Common myeloid progenitor, CD34-positive (primary cell): ENCODE results near the gene CSAD.

ENCODE experiments used
- CTCF ChIA-PET: fragments of 350-600 bp; sonication (Branson Sonifier 250); formaldehyde crosslinking; loops from one replicate; lab custom pipeline; 2021; ENCODE audit warnings: antibody characterized with exemption; lab: Charles Lee
- POLR2A ChIA-PET: fragments of 350-600 bp; sonication (Branson Sonifier 250); formaldehyde crosslinking; loops from one replicate; lab custom pipeline; 2021; ENCODE audit warnings: antibody characterized with exemption; lab: Charles Lee
- DNase-seq, 3 donors: peaks; one replicate each; pipeline versions ENCODE4 v3.0.0 to v3.0.0-alpha.2; 2013
- H3K27ac ChIP-seq, 2 experiments: 1 replicate in 1 of 2; 2 replicates in 1 of 2; pipeline ENCODE4 v1.7.0; 2013; ENCODE audit warnings: inconsistent platforms in 2 of 2, low read length in 2 of 2, mild to moderate bottlenecking in 2 of 2, low read depth in 1 of 2, moderate library complexity in 1 of 2; ENCODE audit not compliant: severe bottlenecking in 2 of 2, insufficient read depth in 1 of 2, poor library complexity in 1 of 2
- H3K27me3 ChIP-seq, 5 experiments: replicated peaks in 2 of 5; 1 replicate in 3 of 5; 2 replicates in 2 of 5; pipeline versions ENCODE4 v1.6.1 to v1.7.0; 2013; ENCODE audit warnings: low read length in 4 of 5, mild to moderate bottlenecking in 2 of 5, moderate library complexity in 2 of 5, inconsistent platforms in 1 of 5; ENCODE audit not compliant: insufficient read depth in 5 of 5, control insufficient read depth in 4 of 5
- H3K36me3 ChIP-seq, 4 experiments: 1 replicate in 2 of 4; 2 replicates in 2 of 4; pipeline versions ENCODE4 v1.6.1 to v1.7.0; 2013; ENCODE audit warnings: low read length in 3 of 4, control low read depth in 1 of 4, mild to moderate bottlenecking in 1 of 4; ENCODE audit not compliant: control insufficient read depth in 4 of 4, insufficient read depth in 4 of 4
- H3K4me1 ChIP-seq, 4 experiments: 1 replicate in 3 of 4; 2 replicates in 1 of 4; pipeline versions ENCODE4 v1.6.1 to v1.7.1; 2013; ENCODE audit warnings: low read length in 3 of 4, mild to moderate bottlenecking in 3 of 4, control low read depth in 1 of 4, inconsistent platforms in 1 of 4, moderate library complexity in 1 of 4; ENCODE audit not compliant: control insufficient read depth in 4 of 4, insufficient read depth in 4 of 4; ENCODE audit errors: control extremely low read depth in 1 of 4
- H3K4me3 ChIP-seq, 7 experiments: 1 replicate in 4 of 7; 2 replicates in 3 of 7; pipeline versions ENCODE4 v1.5.1 to v1.7.0; 2013; ENCODE audit warnings: mild to moderate bottlenecking in 7 of 7, low read length in 6 of 7, moderate library complexity in 6 of 7, inconsistent platforms in 2 of 7, low read depth in 2 of 7, control low read depth in 1 of 7; ENCODE audit not compliant: insufficient read depth in 4 of 7, control insufficient read depth in 1 of 7; ENCODE audit errors: extremely low read depth in 1 of 7
- H3K9me3 ChIP-seq, 5 experiments: 1 replicate in 4 of 5; 2 replicates in 1 of 5; pipeline versions ENCODE4 v1.6.1 to v1.7.1; 2013; ENCODE audit warnings: low read length in 4 of 5, mild to moderate bottlenecking in 2 of 5, inconsistent platforms in 1 of 5, low read depth in 1 of 5, moderate library complexity in 1 of 5; ENCODE audit not compliant: control insufficient read depth in 4 of 5, insufficient read depth in 2 of 5; ENCODE audit errors: control extremely low read depth in 1 of 5
- WGBS: methylation state at CpG from one replicate; pipeline ENCODE4 v1.1.5; 2013; ENCODE audit not compliant: insufficient coverage; 5-methylcytosine and 5-hydroxymethylcytosine counted together

CSAD gene

DNA sequence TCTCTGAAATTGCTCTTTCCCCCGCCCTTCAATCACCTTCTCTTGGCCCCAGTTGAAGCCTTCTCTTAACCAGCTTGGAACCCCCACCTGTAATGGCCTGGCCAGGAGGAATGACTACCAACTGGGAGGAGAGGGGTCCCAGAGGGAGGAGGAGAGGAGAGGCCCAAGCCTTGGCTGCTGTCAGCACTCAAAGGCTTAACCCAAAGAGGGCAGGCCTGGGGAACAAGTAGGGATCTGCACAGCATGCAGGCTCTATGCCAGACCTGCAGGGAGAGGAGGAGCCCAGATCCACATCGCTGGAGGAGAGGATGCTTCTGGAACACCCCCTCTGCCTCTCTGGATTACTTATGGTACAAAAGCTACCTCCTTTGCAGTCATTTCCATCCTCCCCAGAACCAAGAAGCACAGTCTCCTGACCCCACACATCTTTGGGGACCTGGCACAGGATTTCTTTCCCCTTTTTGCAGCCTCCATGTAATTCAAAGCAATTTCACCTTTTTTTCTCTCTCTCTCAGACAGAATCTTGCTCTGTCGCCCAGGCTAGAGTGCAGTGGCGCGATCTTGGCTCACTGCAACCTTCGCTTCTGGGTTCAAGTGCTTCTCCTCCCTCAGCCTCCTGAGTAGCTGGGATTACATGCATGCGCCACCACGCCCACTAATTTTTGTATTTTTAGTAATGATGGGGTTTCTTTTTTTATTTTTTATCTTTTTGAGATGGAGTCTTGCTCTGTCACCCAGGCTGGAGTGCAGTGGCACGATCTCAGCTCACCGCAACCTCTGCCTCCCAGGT, 45.1 kb upstream of the CSAD start:
- H3K27me3 ChIP-seq = no peaks in the 10 kb centered on the region
- H3K27ac ChIP-seq = no peak overlapping the region
- POLR2A ChIA-PET = no interaction called here
- H3K4me1 ChIP-seq = peaks cover 6 to 39% (median 34%) of the 10 kb centered on the region in 4 experiments
- no peak overlapping the region for H3K4me3 ChIP-seq
- no peaks in the 10 kb centered on the region for H3K36me3 ChIP-seq
- H3K9me3 ChIP-seq = no peaks in the 10 kb centered on the region
- CTCF ChIA-PET = interaction anchor here (0.9 to 21.7 kb wide), 3 partner anchors 10 to 33 kb away, joined by 3 to 212 read pairs (median 5); no protein-coding TSS in a partner anchor
- 100% methylated on average over 4 of the region's 10 CpGs for WGBS
- DNase-seq = no peak

DNA sequence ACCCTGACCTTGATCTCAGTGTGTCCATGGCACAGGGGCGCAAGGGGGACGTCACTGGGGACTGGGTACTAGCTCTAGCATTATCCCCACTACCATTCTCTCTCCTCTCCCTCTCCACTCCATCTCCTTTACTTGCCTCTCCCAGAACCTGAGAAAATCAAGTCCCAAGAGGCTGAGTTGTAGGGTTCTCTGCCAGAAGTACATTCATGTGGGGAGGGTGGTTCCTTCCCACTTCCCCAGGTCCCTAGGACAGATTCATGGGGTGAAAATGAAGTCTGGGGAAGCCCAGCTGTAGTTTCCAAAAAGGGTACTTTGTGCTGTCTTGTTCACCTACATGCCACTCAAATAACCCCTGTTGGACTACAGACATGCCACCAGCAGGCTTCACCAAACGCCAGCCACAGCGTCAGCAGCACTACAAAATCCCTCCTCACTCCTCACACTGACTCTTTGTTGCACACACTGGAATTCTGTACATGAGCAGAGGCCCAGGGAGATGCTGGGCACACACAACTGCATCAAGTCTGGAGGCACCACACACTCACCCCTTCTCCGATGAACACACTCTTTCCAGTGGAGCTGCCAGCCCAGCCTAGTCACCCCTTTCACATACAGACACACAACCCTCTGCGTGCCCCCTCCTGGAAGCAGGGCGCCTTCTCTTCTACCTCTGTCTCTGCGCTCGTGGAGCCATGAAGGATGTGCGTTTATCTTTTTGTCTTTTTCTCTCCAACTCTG, 44.3 kb upstream of the CSAD start:
- ChIA-PET POLR2A (no interaction called here), CTCF (interaction anchor here (0.9 to 21.7 kb wide), 3 partner anchors 9 to 34 kb away, joined by 3 to 212 read pairs (median 5); no protein-coding TSS in a partner anchor)
- H3K36me3 ChIP-seq = no peaks in the 10 kb centered on the region
- no peak for DNase-seq
- no peaks in the 10 kb centered on the region for H3K9me3 ChIP-seq
- 95% methylated on average over 10 of the region's 10 CpGs for WGBS
- H3K4me3 ChIP-seq = no peak overlapping the region
- no peaks in the 10 kb centered on the region for H3K27me3 ChIP-seq
- H3K27ac ChIP-seq = no peak overlapping the region
- peaks cover 9 to 45% (median 39%) of the 10 kb centered on the region in 4 experiments for H3K4me1 ChIP-seq

DNA sequence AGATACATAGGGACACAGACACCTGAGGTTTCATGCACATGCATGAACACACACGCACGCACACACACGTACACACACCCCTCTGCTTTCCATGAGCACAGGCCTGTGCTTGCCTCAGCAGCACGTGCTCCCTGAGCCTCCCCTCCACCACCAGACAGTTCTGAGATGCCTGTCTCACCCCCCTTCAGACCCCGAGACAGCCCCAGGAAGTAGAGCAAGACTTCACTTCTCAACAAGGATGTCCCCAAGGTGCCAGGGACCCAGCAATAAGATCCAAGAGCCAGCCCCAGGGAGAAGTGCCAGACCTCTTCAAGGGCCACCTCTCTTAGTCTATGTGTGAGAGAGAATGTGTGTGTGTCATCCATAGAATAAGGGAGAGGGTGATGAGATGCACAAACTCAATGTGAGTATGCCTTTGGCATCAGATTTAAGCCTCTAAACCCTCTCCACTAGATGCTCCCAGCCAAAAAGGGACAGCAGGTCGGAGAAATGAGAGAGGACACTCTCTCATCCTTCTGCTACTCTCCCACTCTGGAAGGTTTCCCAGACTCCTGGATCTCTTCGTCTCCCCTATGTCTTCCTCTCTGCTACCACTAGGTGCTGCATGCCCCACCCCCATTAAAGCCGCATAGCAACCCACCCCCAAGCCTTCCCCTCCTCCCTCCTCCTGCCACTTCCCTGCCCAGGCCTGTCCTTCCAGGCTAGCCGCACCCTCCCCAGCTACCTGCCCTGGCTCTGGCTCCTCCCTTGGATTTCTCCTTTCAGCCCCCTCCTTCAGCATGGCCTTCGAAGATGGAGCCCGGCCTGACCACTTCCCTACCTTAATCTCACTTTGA, 43.6 kb upstream of the CSAD start:
- no peak for DNase-seq
- H3K36me3 ChIP-seq = no peaks in the 10 kb centered on the region
- 67% methylated on average over 11 of the region's 11 CpGs for WGBS
- peaks cover 9 to 52% (median 46%) of the 10 kb centered on the region in 4 experiments for H3K4me1 ChIP-seq
- CTCF ChIA-PET = interaction anchor here (0.7 to 21.7 kb wide), 6 partner anchors 9 to 41 kb away, joined by 3 to 299 read pairs (median 6); partner anchors contain the start of gene ESPL1
- no peak overlapping the region for H3K27ac ChIP-seq
- POLR2A ChIA-PET = no interaction called here
- H3K9me3 ChIP-seq = no peaks in the 10 kb centered on the region
- no peaks in the 10 kb centered on the region for H3K27me3 ChIP-seq
- peak overlapping the region in 1 of 7 experiments; percentile 15 for H3K4me3 ChIP-seq

DNA sequence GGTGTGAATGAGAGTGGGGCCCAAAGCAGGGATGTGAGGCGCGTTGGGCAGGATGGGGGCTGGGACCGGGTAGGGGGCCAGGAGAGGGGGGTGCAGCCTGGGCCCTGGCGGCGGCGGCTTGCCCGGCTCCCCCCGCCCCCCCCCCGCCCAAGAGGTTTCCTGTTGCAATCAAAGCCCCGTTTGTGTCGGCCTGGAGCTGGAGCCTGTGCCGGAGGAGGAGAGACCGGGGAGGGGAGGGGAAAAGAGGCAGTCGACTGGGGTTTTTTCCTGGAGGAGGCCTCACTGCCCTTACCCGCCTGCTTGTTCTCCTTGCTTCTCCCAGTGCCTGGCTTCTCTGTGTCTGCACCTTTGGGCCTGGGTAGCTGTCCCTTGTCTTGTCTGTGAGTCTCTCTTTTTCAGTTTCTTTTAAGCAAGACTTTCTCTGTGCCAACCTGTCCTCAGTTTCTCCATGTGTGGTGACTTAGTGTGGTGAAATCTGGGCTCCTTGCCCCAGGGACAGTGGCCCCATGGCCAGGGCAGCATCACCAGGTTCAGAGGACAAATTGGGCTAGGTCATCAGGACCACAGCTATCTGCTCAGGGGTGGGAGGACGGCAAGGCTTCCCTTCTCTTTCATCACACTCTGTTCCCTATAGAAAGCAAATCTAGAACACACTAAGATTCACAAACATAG, 42.8 kb upstream of the CSAD start:
- POLR2A ChIA-PET = no interaction called here
- Histone ChIP-seq H3K4me1 (peaks cover 9 to 60% (median 52%) of the 10 kb centered on the region in 4 experiments), H3K4me3 (peak overlapping the region in 3 of 7 experiments; percentile 15 to 47 (median 43))

DNA sequence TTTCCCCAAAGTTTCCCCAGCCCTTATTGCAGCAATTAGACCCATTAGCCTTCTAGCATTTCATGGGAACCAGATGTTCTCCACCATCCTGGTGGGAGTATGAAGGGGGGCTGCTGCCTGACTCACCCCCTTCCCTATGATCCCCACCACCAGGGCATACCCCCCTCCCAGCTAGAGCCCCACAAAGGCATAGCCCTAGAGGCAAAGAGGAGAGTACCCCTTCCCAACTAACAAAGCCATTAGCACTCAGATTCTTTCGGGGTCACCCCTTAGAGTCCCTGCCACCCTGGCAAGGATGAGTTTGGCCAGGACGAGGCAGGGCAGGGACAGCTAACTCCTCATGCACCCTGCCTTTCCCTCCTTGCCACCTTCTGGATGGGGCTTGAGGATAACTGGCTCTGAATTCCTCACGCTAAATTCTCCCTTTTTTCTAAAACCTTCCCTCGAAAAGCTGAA, 42.1 kb upstream of the CSAD start:
- peaks cover 9 to 67% (median 57%) of the 10 kb centered on the region in 4 experiments for H3K4me1 ChIP-seq

More for the DNA sequence above, 42.8 kb upstream of the CSAD start:
- CTCF ChIA-PET = interaction anchor here (0.7 to 18.0 kb wide), 4 partner anchors 10 to 42 kb away, joined by 3 to 299 read pairs (median 5); partner anchors contain the start of gene ESPL1
- Histone ChIP-seq H3K9me3 (no peaks in the 10 kb centered on the region), H3K27ac (no peak overlapping the region), H3K27me3 (no peaks in the 10 kb centered on the region), H3K36me3 (no peaks in the 10 kb centered on the region)
- no peak for DNase-seq
- 13% methylated on average over 7 of the region's 16 CpGs for WGBS

DNA sequence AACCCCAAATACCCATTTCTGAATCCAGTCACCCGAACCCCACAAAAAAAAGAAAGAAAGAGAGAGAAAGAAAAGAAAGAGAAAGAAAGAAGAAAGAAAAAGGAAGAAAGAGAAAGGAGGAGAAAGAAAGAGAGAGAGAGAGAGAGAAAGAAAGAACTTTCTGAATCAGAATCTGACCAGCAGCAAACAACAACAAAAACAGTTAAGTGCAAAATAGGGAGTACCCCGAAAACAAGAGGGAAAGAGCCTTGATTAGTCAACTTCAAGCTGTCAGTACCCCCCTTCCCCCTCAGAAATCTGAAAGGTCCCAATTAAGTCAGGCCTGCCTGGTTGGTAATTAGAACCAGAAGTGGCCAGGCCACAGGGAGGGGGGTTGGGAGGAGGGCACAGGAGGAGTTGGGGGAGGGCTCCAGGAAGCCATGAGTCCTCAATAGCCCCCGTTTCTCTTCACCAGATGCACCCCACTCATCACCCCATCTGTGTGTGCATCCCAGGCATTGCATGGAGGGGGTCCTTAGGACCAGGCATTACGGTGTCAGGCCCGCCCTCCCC, 41.5 kb upstream of the CSAD start:
- peak in 2 of 3 donors; percentile 32 to 45 for DNase-seq
- Histone ChIP-seq H3K4me3 (peak overlapping the region in 5 of 7 experiments; percentile 42 to 90 (median 70)), H3K9me3 (no peaks in the 10 kb centered on the region), H3K36me3 (no peaks in the 10 kb centered on the region), H3K27ac (no peak overlapping the region), H3K27me3 (no peaks in the 10 kb centered on the region), H3K4me1 (peaks cover 9 to 72% (median 63%) of the 10 kb centered on the region in 4 experiments)
- ChIA-PET CTCF (interaction anchor here (1.8 to 18.0 kb wide), 2 partner anchors 8 to 43 kb away, joined by 7 to 299 read pairs; partner anchors contain the start of gene ESPL1), POLR2A (no interaction called here)
- WGBS = no CpG with 5 or more reads among the region's 5 CpGs

More for the DNA sequence above, 42.1 kb upstream of the CSAD start:
- no peaks in the 10 kb centered on the region for H3K27me3 ChIP-seq
- no peaks in the 10 kb centered on the region for H3K36me3 ChIP-seq
- DNase-seq = no peak
- no peak overlapping the region for H3K27ac ChIP-seq
- no peaks in the 10 kb centered on the region for H3K9me3 ChIP-seq
- ChIA-PET POLR2A (no interaction called here), CTCF (interaction anchor here (1.0 to 18.0 kb wide), 3 partner anchors 9 to 43 kb away, joined by 3 to 299 read pairs (median 7); partner anchors contain the start of gene ESPL1)
- WGBS = 45% methylated on average over 3 of the region's 4 CpGs
- H3K4me3 ChIP-seq = no peak overlapping the region
